Fibroblast of skin of right quadriceps (primary cell): Measurements from ENCODE around the gene MIPOL1.
A peak's percentile ranks its signal among the peaks of the same experiment; 100 is the strongest.

Experiments
- DNase-seq: peaks from one replicate; pipeline ENCODE4 v3.0.0-alpha.2; 2013

The MIPOL1 gene

GRCh38 chr14:37466623-37467088, 268.9 kb downstream of the MIPOL1 start:
- DNase-seq: no peak

- DNase-seq: no peak
Measured at GRCh38 chr14:37469650-37470049, 271.9 kb downstream of the MIPOL1 start.

GRCh38 chr14:37470251-37470650, 272.5 kb downstream of the MIPOL1 start:
- no peak for DNase-seq

- no peak for DNase-seq
Measured at GRCh38 chr14:37472906-37473305, 275.2 kb downstream of the MIPOL1 start.

- DNase-seq: no peak
Measured at GRCh38 chr14:37474191-37474590, 276.5 kb downstream of the MIPOL1 start.

- peak; percentile 4 for DNase-seq
Measured at GRCh38 chr14:37480446-37481290, 282.9 kb downstream of the MIPOL1 start.

- no peak for DNase-seq
Measured at GRCh38 chr14:37482428-37482827, 284.7 kb downstream of the MIPOL1 start.

GRCh38 chr14:37483672-37484071, 285.9 kb downstream of the MIPOL1 start:
- DNase-seq: no peak

- DNase-seq: no peak
Measured at GRCh38 chr14:37490607-37491006, 292.9 kb downstream of the MIPOL1 start.

- no peak for DNase-seq
Measured at GRCh38 chr14:37491076-37491475, 293.3 kb downstream of the MIPOL1 start.

GRCh38 chr14:37493606-37494005, 295.9 kb downstream of the MIPOL1 start:
- DNase-seq: no peak

GRCh38 chr14:37497422-37497821, 299.7 kb downstream of the MIPOL1 start:
- no peak for DNase-seq

GRCh38 chr14:37501877-37502276, 304.1 kb downstream of the MIPOL1 start:
- DNase-seq: no peak

- no peak for DNase-seq
Measured at GRCh38 chr14:37508503-37508902, 310.8 kb downstream of the MIPOL1 start.

- no peak for DNase-seq
Measured at GRCh38 chr14:37512173-37512572, 314.4 kb downstream of the MIPOL1 start.

GRCh38 chr14:37515771-37516170, 318.0 kb downstream of the MIPOL1 start:
- no peak for DNase-seq

- DNase-seq: no peak
Measured at GRCh38 chr14:37526994-37527393, 329.3 kb downstream of the MIPOL1 start.

- no peak for DNase-seq
Measured at GRCh38 chr14:37539992-37540391, 342.3 kb downstream of the MIPOL1 start.

- DNase-seq: no peak
Measured at GRCh38 chr14:37544407-37544806, 346.7 kb downstream of the MIPOL1 start.

- peak; percentile 8 for DNase-seq
Measured at GRCh38 chr14:37545174-37545573, 347.4 kb downstream of the MIPOL1 start.

- DNase-seq: peak; percentile 59
Measured at GRCh38 chr14:37546621-37547447, 349.1 kb downstream of the MIPOL1 start.

- DNase-seq: peak; percentile 83
Measured at GRCh38 chr14:37550511-37550910, 352.8 kb downstream of the MIPOL1 start.

GRCh38 chr14:37551119-37551518, 353.4 kb downstream of the MIPOL1 start:
- DNase-seq: no peak
